T-helper 1 cell treated with Interleukin-12 subunit alpha and Interleukin-12 subunit beta and Interleukin-4 antibody, amounts not matched to agents 30 ng/mL and 1 ng/mL, for 36 hours (primary cell): ENCODE measurements around the gene BCL2L14. TPM values are rescaled to one million over a fixed set of nuclear protein-coding genes. Genes with fewer than 3 reads are reported as not detected.

Experiments
- intact Hi-C: fragments of 100-400 bp; cut with micrococcal nuclease; formaldehyde crosslinking; loops from one replicate; pipeline ENCODE4 v1.15.1; 2024
- total RNA-seq: library from RNA; stranded (reverse); gene quantifications from 2 replicates; pipeline ENCODE4 v1.2.3, GENCODE V29; 2022

Gene BCL2L14
- total RNA-seq, 1 donor from 2014 or later, result 6.3 TPM

DNA sequence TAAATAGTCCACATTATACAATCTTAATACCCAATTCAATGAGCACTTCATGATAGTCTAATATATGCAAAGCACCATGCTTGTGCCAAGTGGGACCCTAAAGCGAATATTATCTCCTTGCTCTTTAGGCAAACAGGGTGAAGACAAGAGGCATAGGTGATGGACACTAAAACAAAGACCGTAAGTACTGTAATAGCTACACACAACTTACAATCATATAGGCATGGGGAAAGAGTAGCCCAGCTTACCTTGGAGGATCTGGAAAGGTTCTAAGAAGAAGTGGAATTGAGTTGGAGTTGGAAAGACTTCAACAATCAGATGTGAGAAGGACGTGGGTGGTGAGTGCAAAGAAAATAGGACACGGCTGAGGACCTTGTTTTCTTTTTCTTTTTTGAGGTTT, 19.1 kb upstream of the BCL2L14 start:
- intact Hi-C loops, result no loop called here

GRCh38 chr12:12054993-12055392, 15.7 kb upstream of the BCL2L14 start:
- intact Hi-C loops, result no loop called here

DNA sequence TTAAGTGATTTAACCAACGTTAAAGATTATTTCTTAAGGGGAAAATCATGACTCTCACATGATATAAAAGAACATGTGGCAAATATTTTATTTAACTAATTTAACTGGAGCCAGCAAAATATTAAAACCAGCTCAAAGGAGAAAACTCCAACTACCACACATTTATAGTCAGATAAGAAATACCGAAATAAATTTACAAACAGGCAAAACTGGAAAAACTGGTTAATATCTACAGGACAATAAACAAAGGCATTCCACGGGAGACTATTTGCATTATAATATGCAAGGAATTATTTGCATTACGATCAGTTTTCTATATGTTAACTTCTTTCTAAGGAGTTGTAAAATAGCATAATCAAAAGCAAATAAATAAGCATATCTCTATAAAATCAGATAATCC, 13.8 kb upstream of the BCL2L14 start:
- intact Hi-C loops, result no loop called here

GRCh38 chr12:12064596-12064995, 6.1 kb upstream of the BCL2L14 start:
- intact Hi-C loops, result no loop called here

DNA sequence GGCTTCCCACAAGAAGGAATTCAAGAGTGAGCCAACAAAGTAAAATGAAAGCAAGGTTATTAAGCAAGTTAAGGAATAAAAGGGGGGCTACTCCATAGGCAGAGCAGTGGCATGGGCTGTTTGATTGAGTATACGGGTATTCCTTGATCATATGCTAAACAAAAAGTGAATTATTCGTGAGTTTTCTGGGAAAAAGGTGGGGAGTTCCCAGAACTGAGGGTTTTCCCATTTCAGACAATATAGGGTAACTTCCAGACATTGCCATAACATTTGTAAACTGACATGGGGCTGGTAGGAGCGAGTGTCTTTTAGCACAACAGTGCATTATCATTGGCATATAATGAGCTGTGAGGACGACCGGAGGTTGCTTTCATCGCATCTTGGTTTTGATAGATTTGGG, 2.0 kb upstream of the BCL2L14 start:
- intact Hi-C loops, result no loop called here

DNA sequence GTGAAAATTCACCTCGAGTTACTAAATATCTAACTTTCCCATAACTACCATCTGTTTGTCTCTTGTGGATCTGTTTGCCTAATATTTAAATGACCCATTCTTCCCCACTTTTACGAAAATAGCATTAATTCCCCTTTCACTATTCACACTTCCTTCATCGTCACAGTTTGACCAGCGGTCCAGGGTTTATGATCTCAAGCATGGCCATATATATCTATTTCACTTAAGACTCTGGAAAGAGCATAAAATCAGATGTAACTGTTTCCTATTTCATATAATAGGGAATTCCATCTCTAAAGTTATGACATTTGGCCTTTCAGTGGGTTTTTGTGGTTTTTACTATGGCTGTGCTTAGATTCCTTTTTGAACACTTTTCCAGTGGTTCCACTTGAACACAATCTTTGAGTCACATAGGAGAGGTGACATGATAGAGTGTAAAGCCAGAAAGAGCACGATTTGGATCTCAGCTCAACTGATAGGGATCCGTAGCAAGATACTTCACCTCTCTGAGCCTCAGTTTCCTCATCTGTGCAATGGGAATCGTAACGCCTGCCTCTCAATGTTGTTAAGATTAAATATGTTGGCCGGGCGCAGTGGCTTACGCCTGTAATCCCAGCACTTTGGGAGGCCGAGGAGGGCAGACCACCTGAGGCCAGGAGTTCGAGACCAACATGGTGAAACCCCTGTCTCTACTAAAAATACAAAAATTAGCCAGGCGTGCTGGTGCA, 754 bp upstream of the BCL2L14 start:
- intact Hi-C loops, result loop anchor here (2.0 to 10.0 kb wide), 4 partner anchors 37 to 625 kb away; partner anchors contain the start of gene GPR19

DNA sequence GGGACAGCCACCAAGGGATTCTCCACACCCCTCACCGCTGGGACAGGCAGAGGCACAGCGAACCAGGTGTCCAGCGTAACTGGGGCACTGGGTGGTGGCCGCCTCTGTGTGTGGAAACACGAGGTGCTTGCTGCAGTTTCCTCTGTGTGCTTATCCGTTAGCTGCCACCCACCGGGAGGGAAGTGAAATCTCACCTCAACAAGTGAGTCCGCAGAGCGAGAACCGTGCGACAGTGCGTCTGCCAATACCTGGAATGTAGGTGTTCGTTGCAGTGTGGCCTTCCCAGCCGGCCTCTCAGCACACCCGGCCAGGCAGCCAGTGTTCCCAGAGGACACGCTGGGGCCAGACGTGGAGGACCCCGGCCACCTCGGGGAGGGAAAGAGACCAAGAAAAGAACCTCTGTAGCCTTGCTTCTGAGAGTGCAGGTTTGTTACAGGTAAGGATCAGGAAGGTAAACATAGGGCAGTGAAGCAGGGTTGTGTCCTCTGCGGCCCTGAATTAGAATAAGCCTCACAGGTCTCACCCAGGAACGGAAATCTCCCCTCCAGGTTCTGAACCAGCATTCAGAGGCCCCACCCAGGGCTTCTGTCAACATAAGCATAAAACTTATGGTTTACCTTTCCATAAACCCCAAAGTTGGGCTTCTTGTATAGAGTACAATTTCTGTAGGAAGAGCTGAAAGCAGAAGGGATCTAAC, 1.5 kb downstream of the BCL2L14 start:
- intact Hi-C loops, result loop anchor here (5.0 to 10.0 kb wide), 2 partner anchors 260 to 623 kb away; partner anchors contain the start of gene GPR19

DNA sequence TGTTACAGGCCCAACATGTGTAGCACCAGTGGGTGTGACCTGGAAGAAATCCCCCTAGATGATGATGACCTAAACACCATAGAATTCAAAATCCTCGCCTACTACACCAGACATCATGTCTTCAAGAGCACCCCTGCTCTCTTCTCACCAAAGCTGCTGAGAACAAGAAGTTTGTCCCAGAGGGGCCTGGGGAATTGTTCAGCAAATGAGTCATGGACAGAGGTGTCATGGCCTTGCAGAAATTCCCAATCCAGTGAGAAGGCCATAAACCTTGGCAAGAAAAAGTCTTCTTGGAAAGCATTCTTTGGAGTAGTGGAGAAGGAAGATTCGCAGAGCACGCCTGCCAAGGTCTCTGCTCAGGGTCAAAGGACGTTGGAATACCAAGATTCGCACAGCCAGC, 8.6 kb downstream of the BCL2L14 start:
- intact Hi-C loops, result loop anchor here (10.0 kb wide), 1 partner anchor 616 kb away; the partner anchor contains the start of gene GPR19

DNA sequence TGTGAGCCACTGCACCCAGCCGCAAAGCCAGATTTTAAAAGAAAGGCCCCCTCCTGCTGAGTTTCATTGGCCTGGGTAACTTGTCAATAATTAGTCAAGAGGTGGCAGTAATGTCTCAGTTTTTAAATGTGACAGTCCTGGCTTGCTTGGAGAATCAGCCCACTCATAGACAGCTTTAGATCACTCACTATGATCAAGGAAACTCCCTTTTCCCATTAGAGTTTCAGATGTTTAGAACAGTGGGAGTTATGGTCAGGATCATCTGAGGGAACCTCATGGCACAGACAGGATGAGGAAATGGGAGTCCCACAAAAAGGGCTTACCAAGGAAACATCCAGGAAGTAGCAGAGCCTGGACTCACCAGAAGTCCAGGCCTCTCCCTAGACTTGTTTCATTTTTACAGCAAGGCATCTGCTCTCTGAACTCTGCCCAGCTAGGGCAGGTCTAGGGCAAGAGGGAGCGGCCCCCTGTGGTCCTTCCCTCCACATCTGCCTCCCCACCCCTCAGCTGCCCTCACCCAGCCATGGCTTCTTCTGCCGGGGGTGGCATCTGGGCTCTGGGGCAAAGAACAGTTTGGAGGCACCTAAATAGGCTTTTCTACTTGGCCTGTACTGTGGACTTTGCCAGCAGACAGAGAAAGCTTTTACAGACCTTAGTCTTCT, 11.2 kb downstream of the BCL2L14 start:
- intact Hi-C loops, result loop anchor here (1.0 to 2.0 kb wide), 2 partner anchors 245 to 253 kb away; no protein-coding TSS in a partner anchor

DNA sequence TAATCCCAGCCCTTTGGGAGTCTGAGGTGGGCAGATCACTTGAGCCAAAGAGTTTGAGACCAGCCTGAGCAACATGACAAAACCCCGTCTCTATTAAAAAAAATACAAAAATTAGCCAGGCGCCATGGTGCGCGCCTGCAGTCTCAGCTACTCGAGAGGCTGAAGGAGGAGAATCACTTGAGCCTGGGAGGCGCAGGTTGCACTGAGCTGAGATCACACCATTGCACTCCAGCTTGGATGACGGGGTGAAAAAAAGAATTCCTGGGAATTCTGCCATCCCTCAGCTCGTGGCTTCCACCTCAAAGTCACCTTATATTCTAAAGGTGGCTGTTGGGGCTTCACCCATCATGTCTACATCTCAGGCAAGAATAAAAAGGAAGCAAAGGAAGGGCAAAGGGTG, 12.9 kb downstream of the BCL2L14 start:
- intact Hi-C loops, result no loop called here

GRCh38 chr12:12086362-12086761, 15.6 kb downstream of the BCL2L14 start:
- intact Hi-C loops, result no loop called here

DNA sequence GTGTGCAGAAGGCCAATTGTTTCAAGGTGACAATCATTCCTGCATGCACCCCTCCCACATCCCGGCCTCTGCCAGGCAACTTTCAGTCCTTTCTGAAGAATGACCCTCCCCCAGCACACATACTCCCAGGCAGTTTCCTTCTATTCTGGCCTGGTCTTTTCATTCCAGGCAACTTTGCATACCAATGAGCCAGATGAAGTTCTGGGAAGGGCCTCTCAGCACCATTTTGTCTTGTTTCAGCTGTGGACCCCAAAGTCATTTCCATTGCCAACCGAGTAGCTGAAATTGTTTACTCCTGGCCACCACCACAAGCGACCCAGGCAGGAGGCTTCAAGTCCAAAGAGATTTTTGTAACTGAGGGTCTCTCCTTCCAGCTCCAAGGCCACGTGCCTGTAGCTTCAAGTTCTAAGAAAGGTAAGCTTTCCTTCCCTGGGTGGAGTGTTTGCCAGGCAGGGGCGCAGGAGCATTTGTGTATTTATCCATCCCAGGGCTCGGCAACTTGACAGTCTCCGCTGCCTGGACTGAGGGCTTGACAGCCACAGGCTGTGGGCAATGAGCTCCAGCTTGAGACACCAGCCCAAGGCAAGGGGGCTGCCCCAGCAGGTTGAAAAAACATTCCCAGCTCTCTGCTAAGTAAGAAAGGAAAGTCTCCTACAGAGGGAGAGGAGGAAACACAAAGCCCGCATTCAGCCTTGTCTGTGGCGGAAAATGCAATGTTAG, 16.4 kb downstream of the BCL2L14 start:
- intact Hi-C loops, result no loop called here

- intact Hi-C loops, result no loop called here
Observed at GRCh38 chr12:12087693-12088034, 16.9 kb downstream of the BCL2L14 start.

DNA sequence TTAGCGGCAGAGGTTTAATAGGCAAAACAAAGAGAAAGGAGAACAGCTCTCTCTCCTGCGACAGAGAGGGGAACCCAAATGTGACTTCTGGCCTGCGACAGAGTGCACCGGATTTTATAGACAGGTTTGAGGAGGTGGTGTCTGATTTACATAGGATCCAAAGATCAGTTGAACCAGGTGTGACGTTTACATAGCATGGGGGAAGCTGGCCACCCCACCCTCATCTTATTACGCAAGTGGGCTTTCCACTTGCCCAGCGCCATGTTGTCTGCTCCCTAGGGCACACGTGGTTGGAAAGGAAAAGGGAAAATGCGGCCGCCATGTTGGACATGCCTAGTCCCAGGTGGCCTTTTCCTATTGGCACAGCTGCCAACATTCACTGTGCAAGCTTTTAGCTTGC, 17.4 kb downstream of the BCL2L14 start:
- intact Hi-C loops, result no loop called here

DNA sequence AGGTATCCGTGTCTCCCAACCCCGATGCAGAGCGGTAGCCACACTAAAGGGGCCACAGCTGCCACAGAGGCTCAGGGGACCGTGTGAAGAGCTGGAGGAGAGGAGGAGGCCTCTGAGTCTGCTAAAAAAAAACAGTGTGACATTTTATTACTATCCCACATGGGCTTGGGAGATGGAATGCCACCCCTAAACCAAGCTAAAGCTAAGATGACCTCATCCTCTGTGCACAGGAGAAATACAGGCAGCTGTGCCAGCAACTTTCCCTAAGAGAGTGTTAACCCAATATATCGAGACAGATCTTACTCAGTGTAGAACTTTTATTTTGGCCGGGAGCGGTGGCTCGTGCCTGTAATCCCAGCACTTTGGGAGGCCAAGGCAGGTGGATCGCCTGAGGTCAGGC, 18.0 kb downstream of the BCL2L14 start:
- intact Hi-C loops, result no loop called here

DNA sequence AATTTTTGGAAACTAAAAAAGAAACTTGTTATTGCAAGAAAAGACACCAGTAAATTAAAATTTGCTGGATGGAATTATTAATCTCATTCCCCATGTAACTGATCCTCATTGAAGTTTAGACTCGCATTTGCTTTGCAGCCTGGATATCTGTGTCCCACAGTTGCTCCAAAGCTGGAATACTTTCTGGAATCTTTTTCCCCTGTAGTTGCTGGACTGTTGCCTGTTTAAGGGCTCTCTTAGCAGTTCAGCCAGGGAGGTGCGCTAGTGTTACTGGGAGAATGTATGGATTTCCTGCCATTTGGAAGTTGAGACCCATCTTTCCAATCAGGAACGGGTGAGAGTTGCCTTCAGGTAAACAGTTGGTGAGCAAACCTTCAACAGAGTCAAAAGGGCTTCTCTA, 20.3 kb downstream of the BCL2L14 start:
- intact Hi-C loops, result no loop called here

DNA sequence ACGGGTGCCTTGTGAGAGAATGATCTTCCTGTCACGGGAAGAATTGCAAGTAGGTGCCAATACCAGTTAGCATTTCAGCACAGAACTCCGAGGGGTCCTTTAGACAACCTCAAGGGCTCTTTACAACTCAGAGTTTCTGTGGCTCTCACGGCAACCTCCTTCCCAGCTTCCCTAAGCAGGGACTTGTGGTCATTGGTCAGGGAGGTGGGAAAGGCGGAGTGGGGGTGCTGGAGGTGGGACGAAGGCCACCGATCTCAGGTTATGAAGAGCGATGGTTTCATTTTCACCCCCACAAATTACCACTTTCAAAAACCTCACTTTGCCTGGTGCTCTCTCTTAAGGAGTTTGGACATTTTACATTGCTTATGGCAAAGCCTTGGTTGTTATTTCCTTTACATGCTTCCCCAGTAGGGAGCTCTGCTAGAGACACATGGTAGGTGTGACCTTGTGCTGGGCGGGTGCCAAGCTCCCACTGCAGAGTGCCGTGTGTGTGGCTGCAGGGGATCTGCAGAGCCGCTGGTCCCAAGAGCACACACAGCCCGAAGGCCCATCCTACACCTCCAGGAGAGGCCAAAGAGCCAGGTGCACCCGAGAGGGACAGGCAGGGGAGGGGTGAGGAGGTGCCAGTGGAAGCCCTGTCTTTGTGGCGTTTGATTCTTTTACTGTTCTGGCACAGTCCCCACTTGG, 21.4 kb downstream of the BCL2L14 start:
- intact Hi-C loops, result no loop called here

DNA sequence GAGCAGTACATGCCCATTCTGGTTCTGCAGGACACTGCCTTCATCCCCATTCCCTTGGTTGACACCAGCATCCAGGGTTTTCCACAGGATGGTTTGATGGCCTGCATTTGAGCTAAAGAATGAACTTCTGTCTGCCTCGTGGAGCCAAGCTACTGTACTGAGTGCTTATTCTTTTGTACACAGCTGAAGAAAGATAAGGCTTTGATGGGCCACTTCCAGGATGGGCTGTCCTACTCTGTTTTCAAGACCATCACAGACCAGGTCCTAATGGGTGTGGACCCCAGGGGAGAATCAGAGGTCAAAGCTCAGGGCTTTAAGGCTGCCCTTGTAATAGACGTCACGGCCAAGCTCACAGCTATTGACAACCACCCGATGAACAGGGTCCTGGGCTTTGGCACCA, 23.7 kb downstream of the BCL2L14 start:
- intact Hi-C loops, result no loop called here

- intact Hi-C loops, result no loop called here
Observed at GRCh38 chr12:12095021-12095420, 24.3 kb downstream of the BCL2L14 start.

- intact Hi-C loops, result no loop called here
Observed at GRCh38 chr12:12097891-12098690, 27.4 kb downstream of the BCL2L14 start.
